ENCODE measurements around the gene MB21D2.

The MB21D2 gene

GRCh38 chr3:192917404-192918274 lies at the start of gene MB21D2:
Gene MB21D2 (minus strand): TSS chr3:192917856. CDS start chr3:192917840, 16 bp downstream.
- TF ChIP-seq CTCF (IDR thresholded peaks at IDR 0.05) = no peak

- TF ChIP-seq CTCF (IDR thresholded peaks at IDR 0.05) = no peak
Observed at GRCh38 chr3:192959773-192960172, 42.1 kb upstream of the MB21D2 start.

GRCh38 chr3:192958219-192958872 lies 40.7 kb upstream of the MB21D2 start:
- no peak for TF ChIP-seq CTCF (IDR thresholded peaks at IDR 0.05)

GRCh38 chr3:192957441-192958021 lies 39.9 kb upstream of the MB21D2 start:
- no peak for TF ChIP-seq CTCF (IDR thresholded peaks at IDR 0.05)

GRCh38 chr3:192953926-192954325 lies 36.3 kb upstream of the MB21D2 start:
- TF ChIP-seq CTCF (IDR thresholded peaks at IDR 0.05) = no peak

- TF ChIP-seq CTCF (IDR thresholded peaks at IDR 0.05) = no peak
Observed at GRCh38 chr3:192947421-192947820, 29.8 kb upstream of the MB21D2 start.

GRCh38 chr3:192943393-192943792 lies 25.7 kb upstream of the MB21D2 start:
- TF ChIP-seq CTCF (IDR thresholded peaks at IDR 0.05) = no peak
